ENCODE measurements around the gene IL13RA1.
"Not testable (repeated sequence)": the region's sequence is repeated elsewhere in the genome, so short reads cannot be mapped to it uniquely, and the experiment has no call there.

The IL13RA1 gene

DNA sequence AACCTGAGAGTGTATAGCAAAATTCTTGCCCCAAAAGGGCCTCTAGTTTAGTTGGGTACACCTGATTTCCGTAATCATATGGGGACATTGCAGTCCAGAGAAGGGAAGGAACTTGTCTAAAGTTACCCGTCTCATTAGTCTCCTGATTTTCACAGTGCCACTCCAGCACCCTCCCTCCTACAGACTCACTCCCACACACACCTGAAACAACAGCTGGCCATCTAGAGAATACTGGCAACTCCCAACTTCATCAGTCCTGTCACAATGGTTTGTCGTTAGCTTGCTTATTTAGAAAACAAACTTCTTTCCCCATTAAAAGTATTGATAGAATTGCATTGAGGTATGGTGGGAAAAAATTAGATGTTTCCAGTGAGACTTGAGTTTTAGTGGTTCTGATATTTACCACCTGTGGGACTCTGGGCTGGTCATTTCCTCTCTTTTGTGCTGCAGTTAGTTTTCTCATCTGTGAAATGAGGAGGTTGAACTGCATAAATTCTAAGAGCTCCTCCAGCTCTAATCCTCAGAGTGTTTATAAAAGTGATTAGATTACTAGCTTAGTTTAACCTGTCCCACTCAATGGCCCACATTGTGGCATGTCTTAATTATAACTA lies 1.7 kb downstream of the IL13RA1 start:
- DNase-seq (ENCODE audit: low read depth) = no peak

DNA sequence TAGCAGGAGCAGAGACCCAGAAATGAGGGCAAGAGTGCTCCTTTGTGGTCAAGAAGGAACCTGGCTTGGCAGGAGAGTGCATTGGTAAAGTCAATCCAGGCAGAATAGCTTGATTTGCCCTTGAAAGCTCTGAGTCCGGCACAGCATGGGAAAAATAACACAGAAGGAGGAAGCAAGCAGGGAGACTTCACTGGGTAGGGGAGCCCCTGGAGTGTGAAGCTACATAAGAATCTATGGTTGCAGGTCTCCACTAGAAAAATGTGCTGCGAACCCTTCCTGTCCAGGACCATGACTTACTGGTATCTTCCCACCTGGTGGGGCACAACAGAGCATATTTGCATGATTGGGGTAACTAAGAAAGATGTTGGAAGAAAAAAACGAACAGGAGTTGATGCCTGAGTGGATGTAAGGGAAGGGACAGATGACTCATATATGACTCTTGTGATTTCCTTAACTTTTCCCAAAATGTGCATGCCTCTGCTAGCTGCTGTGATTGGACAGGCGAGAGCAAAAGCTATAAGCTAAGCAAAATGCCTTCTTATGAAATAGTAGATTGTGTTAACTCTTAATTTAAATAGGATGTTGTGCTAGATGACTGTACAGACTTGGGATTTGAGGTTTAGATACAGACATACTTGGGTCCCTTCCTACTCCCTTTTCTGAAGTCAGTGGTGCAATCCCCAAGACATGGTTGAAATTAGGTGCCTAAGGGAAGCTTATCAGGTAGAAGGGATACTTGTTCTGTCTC lies 3.3 kb downstream of the IL13RA1 start:
- no peak for DNase-seq (ENCODE audit: low read depth)

DNA sequence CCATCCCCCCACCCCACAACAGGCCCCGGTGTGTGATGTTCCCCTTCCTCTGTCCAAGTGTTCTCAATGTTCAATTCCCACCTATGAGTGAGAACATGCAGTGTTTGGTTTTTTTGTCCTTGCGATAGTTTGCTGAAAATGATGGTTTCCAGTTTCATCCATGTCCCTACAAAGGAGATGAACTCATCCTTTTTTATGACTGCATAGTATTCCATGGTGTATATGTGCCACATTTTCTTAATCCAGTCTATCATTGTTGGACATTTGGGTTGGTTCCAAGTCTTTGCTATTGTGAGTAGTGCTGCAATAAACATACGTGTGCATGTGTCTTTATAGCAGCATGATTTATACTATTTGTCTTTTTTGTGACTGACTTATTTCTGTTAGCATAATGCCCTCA lies 5.1 kb downstream of the IL13RA1 start:
- not testable (repeated sequence) for DNase-seq (ENCODE audit: low read depth)

DNA sequence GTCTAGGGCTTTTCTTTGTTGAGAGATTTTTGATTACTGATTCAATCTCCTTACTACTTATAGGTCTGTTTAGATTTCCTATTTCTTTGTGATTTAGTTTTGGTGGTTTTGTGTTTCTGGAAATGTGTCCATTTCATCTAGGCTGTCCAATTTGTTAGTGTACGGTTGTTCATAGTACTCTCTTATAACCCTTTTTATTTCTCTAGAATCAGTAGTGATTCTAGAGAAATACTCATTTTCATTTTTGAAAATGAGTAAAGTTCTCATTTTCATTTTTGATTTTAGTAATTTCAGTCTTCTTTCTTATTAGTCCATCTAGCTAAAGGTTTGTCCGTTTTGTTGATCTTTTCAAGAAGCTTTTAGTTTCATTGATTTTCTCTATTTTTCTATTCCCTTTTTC lies 7.5 kb downstream of the IL13RA1 start:
- DNase-seq (ENCODE audit: low read depth) = no peak

DNA sequence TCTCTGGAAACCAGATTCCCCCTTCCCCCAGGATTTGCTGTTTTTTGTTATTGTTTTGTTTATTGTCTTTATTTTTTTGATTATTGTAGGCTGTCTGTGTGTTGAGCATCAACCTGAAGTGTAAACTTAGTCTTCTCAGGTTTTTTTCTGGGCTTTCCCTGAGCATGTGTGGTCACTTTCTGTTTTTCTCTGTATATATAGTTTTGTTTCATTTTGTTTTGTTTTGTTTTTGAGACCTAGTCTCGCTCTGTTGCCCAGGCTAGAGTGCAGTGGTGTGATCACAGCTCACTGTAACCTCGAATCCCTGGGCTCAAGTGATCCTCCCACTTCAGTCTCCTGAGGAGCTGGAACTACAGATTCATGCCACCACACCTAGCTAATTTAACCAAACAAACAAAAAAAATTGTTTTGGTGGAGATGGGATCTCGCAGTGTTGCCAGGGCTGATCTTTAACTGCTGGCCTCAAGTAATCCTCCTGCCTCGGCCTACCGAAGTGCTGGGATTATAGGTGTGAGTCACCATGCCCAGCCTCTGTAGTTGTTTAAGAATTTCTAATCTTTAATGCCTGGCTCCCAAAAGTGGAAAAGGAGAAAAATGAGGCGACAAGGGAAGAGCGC lies 9.1 kb downstream of the IL13RA1 start:
- no peak for DNase-seq (ENCODE audit: low read depth)

DNA sequence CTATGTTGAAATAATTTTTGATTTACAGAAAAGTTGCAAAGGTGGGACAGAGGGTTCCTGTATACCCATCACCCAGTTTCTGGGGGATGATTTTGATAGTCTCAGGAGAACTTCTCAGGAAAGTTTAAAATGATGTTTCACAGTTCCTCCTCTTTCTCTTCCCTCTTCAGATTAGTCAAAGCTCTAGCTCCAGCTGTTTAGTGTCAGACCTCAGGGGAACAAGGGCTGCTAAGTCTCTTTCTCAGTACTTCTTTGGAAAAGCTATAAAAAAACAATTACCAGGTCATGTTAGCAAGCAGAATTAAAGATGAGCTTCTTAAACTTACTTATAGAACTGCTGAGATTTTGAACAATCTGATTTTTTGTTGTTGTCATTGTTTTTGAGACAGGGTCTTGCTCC lies 12.2 kb downstream of the IL13RA1 start:
- no peak for DNase-seq (ENCODE audit: low read depth)

DNA sequence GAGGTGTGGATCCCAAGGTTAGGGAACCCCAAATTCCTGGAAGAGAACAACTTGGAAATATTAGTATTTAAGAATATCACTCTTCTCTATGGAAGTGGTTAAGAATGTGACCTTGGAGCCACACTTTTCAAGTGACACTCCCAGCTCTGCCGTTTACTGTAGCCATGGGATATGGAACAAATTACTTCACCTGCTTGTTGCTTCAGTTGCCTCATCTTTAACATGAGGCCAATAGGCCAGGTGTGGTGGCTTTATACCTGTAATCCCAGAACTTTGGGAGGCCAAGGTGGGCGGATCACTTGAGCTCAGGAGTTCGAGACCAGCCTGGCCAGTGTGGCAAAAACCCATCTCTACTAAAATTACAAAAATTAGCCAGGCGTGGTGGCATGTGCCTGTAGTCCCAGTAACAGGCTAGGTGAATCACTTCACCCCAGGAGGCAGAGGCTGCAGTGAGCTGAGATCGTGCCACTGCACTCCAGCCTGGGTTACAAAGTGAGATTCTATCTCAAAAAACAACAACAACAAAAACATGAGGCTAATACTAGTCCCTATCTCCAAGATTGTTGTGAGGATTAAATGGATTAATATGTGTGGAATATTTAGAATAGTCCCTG lies 13.0 kb downstream of the IL13RA1 start:
- DNase-seq (ENCODE audit: low read depth) = no peak

DNA sequence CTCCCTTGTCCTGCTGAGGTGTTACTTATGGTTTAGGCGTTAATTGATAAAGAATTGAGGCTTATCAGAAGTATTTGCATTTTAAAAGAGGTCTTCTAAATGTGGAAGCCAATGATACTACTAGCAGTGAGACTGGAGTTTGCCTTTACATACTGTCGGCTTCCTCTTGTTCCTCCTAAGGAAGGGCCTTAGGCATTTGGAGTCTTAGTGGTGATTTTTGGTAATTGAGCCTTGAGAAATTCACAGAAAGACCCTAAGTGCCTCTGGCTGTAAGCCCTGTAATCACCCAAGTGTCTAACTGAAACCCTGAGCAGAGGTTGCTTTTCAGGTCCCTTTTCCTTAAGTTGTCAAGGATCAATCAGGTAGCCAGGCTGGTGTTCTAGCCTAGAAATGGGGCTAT lies 14.8 kb downstream of the IL13RA1 start:
- DNase-seq (ENCODE audit: low read depth) = no peak

DNA sequence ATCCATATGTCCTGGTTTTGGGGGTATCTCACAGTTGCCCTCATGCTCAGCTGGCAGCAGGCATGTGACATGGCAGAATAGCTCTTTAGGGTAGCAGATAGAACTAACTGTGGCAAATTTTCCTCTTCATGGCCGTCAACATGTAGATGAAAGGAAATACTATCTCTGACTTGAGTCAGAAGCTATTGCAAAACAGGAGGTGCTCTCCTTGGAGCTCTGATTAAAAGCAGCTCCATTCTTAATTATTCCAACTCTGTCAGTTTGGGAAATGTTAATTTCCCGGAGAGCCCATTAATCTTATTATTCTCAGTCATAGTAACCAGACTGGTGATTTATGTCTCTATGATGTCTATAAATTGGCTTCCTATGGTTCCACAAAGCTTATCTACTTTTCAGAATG lies 18.2 kb downstream of the IL13RA1 start:
- no peak for DNase-seq (ENCODE audit: low read depth)

DNA sequence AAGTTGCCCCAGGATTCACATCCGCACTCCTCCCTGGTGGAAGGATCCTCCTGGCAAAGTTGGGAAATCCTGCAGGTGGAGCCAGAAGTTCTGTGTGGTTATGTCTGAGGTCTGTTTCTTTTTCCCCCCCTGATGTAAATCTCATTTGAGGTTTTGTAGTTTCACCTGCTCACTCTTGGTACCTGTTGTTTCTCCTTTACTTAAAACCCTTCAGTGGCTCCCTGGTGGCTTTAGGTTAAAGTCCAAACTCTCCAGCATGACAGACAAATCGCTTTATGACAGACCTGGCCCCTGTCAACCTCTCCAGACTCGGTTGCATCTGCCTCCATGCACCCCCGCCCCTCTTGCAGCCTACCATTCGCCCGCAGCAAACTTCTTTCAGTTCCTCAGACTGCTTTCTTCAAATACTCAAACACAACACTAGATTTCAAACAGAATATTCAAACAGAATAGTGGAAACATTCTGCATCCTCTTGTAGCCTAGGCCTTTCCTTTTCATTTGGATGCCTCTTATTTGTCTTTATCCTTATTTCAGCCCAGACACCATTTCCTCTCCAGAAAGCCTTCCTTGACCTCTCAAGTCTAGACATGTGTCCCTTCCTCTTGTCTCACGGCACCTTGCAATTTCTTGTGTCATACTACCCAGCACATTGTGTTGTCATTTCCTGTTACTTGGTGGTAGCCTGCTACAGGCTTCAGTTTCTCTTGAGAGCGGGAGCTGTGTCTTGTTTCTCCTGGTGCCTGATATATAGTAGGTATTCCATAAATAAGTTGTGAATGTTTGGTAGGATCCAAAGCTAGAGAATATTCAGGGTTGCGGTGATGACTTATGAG lies 24.8 kb downstream of the IL13RA1 start:
- DNase-seq (ENCODE audit: low read depth) = no peak

DNA sequence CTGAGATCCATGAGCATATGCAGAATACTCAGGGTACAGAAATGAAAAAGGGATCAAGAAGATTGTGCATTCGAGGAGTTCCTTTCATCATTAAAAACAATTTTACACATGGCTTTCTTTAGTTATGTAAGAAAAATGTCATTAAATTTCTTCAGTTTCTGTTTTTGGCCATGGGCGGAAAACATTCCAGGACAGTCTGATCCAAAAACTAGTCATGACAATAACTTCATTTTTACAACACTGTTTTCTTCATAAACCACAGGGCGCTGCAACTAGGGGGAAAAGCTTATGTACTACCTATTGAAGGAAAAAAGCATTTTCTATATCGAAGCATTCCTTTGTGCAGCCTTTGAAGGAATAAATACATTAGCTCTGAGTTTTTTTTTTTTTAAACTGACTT lies 28.2 kb downstream of the IL13RA1 start:
- no peak for DNase-seq (ENCODE audit: low read depth)

DNA sequence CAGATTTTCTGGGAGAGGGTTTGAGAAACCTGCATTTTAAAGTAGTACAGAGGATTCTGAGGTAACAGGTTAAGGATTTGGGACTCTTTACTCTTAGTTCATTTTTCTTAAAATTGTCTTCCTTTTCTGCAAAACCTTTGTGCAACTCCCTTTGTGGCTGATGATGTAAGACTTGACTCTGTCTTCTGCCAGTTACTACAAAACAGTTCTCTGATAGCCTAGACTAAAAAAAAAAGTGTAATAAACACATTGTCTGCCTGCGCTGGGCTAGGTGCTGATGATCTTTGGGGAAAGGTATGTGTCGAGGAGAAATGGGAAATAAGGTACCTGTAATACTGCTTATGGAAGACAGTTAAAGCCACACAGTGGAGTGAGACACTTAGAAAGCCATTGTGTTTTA lies 28.7 kb downstream of the IL13RA1 start:
- no peak for DNase-seq (ENCODE audit: low read depth)

DNA sequence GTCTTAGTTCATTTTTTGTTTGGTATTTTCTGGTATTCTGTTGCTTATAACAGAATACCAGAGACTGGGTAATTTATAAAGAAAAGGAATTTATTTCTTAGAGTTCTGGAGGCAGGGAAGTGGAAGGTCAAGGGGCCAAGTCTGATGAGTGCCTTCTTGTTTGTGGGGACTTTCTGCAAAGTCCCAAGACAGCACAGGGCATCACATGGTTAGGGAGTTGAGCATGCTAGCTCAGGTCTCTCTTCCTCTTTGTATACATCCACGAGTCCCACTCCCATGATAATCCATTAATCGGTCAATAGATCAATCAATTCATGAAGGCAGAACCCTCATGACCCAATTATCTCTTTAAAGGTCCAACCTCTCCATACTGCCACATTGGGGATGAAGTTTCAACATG lies 31.1 kb downstream of the IL13RA1 start:
- DNase-seq (ENCODE audit: low read depth) = no peak

DNA sequence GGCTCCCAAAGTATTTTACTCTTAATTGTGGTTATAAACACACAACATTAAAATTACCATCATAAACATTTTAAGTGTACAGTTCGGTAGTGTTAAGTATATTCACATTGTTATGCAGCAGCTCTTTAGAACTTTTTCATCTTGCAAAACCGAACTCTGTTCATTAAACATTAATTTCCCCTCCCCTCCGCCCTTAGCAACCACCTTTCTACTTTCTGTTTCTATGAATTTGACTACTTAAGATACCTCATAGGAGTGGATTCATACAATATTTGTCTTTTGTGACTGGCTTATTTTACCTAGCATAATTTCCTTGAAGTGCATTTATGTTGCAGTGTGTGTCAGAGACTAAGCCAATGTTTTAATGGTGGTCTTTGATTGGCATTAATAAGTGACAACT lies 32.6 kb downstream of the IL13RA1 start:
- no peak for DNase-seq (ENCODE audit: low read depth)

DNA sequence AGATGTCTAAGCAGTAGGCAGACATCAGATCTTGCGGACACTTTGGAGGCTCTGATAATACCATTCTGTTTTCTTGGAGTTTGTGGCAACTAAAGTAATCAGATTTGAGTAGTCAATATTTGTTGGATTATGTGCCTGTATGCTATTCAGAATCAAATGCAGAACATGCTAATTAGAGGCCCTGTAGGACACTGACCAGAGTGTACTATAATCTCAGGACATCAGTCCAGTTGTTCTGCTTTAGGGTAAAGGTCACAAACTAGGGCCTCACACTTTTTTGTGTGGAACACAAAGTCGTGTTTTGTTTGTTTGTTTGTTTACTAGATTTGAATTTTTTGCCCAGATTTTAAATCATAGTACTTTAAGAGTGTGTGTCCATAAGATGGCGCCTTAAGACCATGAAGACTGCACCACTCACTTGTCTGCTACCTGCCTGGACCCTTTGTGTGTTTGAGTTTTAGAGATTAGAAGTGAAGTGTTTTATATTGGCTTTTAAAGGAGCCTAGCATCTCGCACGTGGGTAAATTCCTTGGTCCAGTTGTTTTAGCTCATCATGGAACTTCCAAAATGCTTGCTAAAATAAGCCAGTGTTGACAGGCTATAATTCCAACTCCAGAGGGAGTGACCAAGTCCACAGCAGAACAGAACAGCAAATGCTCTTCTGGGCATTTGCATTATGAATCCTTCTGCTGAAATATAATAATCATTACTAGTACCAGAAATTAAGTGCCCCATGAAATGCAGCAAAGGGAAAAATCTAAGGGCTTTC lies 34.7 kb downstream of the IL13RA1 start:
- DNase-seq (ENCODE audit: low read depth) = no peak

DNA sequence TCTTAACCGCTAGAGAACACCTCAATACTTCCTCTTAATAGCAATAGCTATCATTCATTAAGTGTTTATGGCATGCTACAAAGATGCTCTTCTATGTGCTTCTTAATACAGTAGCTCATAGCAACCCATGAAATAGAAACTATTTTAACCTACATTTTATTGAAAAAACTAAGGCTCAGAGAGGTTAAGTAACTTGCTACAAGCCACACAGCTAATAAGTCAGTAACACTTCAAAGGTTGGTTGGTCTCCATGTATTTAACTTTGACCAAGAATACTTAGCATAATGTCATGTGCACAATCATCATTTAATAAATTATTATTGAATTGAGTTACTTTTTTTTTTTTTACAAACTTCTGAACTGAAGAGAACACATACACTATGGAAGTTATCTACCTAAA lies 36.1 kb downstream of the IL13RA1 start:
- no peak for DNase-seq (ENCODE audit: low read depth)

DNA sequence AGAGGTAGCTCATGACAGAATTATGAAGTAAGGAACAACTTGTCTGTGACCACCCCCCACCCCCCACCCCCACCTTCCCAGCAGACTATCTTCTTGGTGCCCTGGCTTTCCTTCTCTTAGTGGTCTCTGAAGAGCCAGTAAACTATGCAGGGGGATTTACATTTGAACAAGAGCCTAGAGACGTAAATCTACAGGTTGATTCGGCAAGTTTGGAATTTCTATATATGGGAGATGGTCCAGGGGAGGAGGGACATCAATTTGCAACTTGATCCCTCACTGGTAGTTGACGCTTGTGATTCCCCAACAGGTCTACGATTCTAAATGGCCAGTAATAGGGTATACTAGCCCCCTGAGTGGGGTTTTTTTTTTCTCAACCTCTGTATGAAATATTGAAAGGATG lies 36.7 kb downstream of the IL13RA1 start:
- DNase-seq (ENCODE audit: low read depth) = no peak

DNA sequence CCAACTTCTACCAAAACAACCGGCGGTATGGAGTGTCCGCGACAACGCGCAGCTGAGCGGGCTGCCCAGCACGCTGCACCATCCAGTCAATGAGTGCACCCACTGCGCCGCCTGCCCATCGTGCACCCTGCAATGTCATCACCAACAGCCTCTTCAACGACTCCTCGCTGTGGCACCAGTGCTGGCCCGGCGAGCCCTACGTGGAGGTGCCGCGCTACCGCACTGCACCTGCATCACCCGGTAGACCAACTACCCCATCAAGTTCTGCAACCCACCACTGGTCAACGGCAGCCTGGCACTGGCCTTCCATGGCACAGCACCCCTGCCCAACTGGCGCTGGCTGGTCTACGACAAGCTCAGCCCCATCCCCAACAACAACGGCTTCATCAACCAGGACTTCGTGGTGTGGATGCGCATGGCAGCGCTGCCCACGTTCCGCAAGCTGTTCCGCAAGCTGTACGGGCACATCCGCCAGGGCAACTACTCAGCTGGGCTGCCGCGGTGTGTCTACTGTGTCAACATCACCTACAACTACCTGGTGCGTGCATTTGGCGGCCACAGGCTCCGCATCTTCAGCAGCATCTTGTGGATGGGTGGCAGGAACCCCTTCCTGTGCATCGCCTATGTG lies 42.8 kb downstream of the IL13RA1 start:
- no peak for DNase-seq (ENCODE audit: low read depth)

DNA sequence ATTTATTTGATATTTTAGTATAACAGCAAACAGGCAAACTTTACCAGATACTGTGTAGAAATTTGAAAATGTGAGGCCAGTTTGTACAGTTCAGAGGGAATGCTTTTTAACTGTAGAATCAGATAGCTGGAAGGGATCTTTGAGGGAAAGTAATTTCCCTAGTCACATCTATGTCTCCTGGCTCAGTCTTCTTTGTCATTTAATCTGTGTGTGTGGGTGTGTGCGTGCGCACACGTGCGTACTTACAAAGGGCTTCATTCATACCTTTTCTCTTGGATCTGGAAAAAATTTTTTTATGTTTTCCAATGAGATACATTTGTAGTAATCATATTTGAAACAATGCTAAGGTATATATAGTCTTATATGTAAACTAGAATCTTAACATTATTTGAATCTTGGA lies 44.6 kb downstream of the IL13RA1 start:
- no peak for DNase-seq (ENCODE audit: low read depth)

DNA sequence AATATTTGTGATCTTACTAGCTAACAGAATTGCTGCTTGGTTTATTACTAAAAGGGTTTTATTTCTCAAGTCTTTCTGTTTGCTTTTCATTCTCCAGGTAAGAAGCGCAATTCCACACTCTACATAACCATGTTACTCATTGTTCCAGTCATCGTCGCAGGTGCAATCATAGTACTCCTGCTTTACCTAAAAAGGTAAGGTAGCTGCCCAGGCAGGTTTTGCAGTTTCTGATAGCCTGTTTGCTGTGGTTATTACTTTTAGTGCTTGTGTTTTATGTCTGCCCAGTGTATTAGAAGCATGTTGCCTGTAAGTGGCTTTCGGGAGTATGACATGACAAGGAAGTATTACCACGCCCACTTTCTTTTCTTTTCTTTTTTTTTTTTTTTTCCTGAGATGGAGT lies 46.4 kb downstream of the IL13RA1 start:
- DNase-seq (ENCODE audit: low read depth) = no peak

DNA sequence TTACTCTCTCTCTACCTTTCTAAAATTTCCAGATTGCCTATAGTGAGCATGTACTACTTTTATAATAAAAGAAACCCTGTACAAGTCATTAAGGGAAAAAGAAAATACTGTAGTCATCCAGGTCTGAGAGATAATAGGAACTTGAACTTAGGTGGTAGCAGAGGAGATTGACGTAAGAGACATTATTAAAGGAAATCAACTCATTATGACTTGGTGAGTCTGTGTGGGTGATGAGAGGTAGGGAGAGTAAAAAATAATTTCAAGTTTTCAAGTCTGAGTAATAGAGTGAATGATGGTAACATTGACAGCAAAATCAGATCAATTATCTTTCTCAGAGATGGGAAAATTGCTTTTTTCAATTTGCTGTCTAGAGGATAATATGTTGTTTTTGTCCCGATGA lies 52.2 kb downstream of the IL13RA1 start:
- DNase-seq (ENCODE audit: low read depth) = no peak

Measured in stimulated activated CD8-positive, alpha-beta memory T cell treated with anti-CD3 and anti-CD28 coated beads, Interleukin-15, amount 100 ng/mL, for 24 hours (primary cell).